ENCODE results near the gene PPP2R2D.

DNA sequence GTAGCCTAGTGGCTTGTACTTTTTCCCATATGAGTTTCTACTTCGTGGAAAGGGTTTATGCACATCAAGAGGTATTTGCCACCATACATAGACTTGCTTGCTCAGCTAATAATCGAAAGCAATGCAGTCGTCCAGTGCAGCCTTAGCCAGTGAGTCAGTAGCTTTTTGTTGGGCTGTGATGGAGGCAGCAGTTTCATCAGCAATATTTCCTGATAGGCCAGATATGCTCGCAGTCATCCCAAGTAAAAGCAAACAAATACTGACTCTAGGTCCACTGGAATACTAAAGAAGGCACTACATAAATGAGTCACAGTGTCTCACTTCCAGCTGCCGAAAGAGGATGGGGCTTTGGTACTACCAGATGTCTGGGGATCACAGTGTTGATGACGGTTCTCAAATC is 83.0 kb downstream of the PPP2R2D start:
- TF ChIP-seq, protein P1, sequence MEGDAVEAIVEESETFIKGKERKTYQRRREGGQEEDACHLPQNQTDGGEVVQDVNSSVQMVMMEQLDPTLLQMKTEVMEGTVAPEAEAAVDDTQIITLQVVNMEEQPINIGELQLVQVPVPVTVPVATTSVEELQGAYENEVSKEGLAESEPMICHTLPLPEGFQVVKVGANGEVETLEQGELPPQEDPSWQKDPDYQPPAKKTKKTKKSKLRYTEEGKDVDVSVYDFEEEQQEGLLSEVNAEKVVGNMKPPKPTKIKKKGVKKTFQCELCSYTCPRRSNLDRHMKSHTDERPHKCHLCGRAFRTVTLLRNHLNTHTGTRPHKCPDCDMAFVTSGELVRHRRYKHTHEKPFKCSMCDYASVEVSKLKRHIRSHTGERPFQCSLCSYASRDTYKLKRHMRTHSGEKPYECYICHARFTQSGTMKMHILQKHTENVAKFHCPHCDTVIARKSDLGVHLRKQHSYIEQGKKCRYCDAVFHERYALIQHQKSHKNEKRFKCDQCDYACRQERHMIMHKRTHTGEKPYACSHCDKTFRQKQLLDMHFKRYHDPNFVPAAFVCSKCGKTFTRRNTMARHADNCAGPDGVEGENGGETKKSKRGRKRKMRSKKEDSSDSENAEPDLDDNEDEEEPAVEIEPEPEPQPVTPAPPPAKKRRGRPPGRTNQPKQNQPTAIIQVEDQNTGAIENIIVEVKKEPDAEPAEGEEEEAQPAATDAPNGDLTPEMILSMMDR (conservative IDR thresholded peaks at IDR 0.05) = no peak
- no peak for TF ChIP-seq ZFX (IDR thresholded peaks at IDR 0.05)

All from C4-2B (cell line).